Measurements from ENCODE around the gene TSPAN10.

GRCh38 chr17:81660441-81660840 is 23.4 kb downstream of the TSPAN10 start:
- TF ChIP-seq EZH2 (IDR thresholded peaks at IDR 0.05; ENCODE audit: insufficient read depth, poor library complexity, severe bottlenecking) (no peak), EZH2phosphoT487 (IDR thresholded peaks at IDR 0.05; ENCODE audit: insufficient read depth, low read depth) (no peak)

Data from GM23248 (cell line).